CD4-positive, alpha-beta memory T cell (primary cell): ENCODE measurements around the gene UBE2G2. TPM values are rescaled to one million over a fixed set of nuclear protein-coding genes. Genes with fewer than 3 reads are reported as not detected.

ENCODE experiments used
- CTCF ChIA-PET: fragments of 350-600 bp; sonication (Branson Sonifier 250); formaldehyde crosslinking; loops from one replicate; lab custom pipeline; 2021; ENCODE audit warnings: inconsistent platforms; ENCODE audit not compliant: partially characterized antibody; lab: Charles Lee
- POLR2A ChIA-PET: fragments of 350-600 bp; sonication (Branson Sonifier 250); formaldehyde crosslinking; loops from one replicate; lab custom pipeline; 2021; ENCODE audit not compliant: partially characterized antibody; lab: Charles Lee
- DNase-seq, 5 donors: peaks; one replicate each; pipeline versions ENCODE4 v3.0.0 to v3.0.0-alpha.2; 2020 to 2022; ENCODE audit warnings: mixed read lengths in 1 of 5
- H3K27ac ChIP-seq: one replicate; pipeline ENCODE4 v1.7.0; 2013; ENCODE audit warnings: low read depth, low read length
- H3K27me3 ChIP-seq: 2 replicates; pipeline ENCODE4 v1.7.0; 2013; ENCODE audit warnings: mild to moderate bottlenecking, low read length, moderate library complexity; ENCODE audit not compliant: insufficient read depth
- H3K36me3 ChIP-seq: 2 replicates; pipeline ENCODE4 v1.7.0; 2013; ENCODE audit warnings: mild to moderate bottlenecking, low read length, moderate library complexity; ENCODE audit not compliant: insufficient read depth
- H3K4me1 ChIP-seq: 2 replicates; pipeline ENCODE4 v1.7.0; 2013; ENCODE audit warnings: mild to moderate bottlenecking, low read length, moderate library complexity; ENCODE audit not compliant: insufficient read depth
- H3K4me3 ChIP-seq, 2 donors: one replicate each; pipeline ENCODE4 v1.7.0; 2013; ENCODE audit warnings: low read length in 2 of 2, mild to moderate bottlenecking in 1 of 2
- H3K9me3 ChIP-seq, 2 donors: one replicate each; pipeline ENCODE4 v1.7.0; 2013; ENCODE audit warnings: low read length in 2 of 2, control low read depth in 1 of 2; ENCODE audit not compliant: control insufficient read depth in 1 of 2
- H3K27ac Mint-ChIP-seq, 7 donors: one replicate each; pipeline ENCODE4 v1.8.0; 2020 to 2021; ENCODE audit warnings: mixed read lengths in 7 of 7, mild to moderate bottlenecking in 6 of 7, inconsistent platforms in 3 of 7, moderate library complexity in 3 of 7
- H3K27me3 Mint-ChIP-seq, 2 donors: one replicate each; pipeline ENCODE4 v1.8.0; 2020 to 2021; ENCODE audit warnings: mixed read lengths in 2 of 2
- H3K36me3 Mint-ChIP-seq, 2 donors: one replicate each; pipeline ENCODE4 v1.8.0; 2020 to 2021; ENCODE audit warnings: mixed read lengths in 2 of 2, inconsistent platforms in 1 of 2, mild to moderate bottlenecking in 1 of 2
- H3K4me1 Mint-ChIP-seq, 4 donors: one replicate each; pipeline ENCODE4 v1.8.0; 2020 to 2021; ENCODE audit warnings: mixed read lengths in 4 of 4, mild to moderate bottlenecking in 1 of 4
- H3K4me3 Mint-ChIP-seq, 8 donors: one replicate each; pipeline ENCODE4 v1.8.0; 2020 to 2021; ENCODE audit warnings: mixed read lengths in 8 of 8, mild to moderate bottlenecking in 7 of 8, moderate library complexity in 6 of 8, inconsistent platforms in 3 of 8
- H3K9me3 Mint-ChIP-seq, 8 donors: one replicate each; pipeline ENCODE4 v1.8.0; 2020 to 2021; ENCODE audit warnings: mixed read lengths in 8 of 8, mild to moderate bottlenecking in 5 of 8, inconsistent platforms in 3 of 8, moderate library complexity in 1 of 8
- intact Hi-C: fragments of 100-400 bp; cut with micrococcal nuclease; formaldehyde crosslinking; loops from one replicate; pipeline ENCODE4 v1.15.1; 2023
- polyA plus RNA-seq, 2 donors: library from polyadenylated mRNA; unstranded; fragments of 300-500 nt; fragmentation: Illumina TruSeq; gene quantifications; one replicate each; pipeline ENCODE4 v1.2.3, GENCODE V29; 2021
- total RNA-seq, 2 experiments: library from RNA; stranded (reverse); gene quantifications; one replicate each; pipeline ENCODE4 v1.2.3, GENCODE V29; 2021

UBE2G2 gene
- total and polyA plus RNA-seq, 4 experiments from 2014 or later: 51.8 to 131 (median 95.4) TPM

DNA sequence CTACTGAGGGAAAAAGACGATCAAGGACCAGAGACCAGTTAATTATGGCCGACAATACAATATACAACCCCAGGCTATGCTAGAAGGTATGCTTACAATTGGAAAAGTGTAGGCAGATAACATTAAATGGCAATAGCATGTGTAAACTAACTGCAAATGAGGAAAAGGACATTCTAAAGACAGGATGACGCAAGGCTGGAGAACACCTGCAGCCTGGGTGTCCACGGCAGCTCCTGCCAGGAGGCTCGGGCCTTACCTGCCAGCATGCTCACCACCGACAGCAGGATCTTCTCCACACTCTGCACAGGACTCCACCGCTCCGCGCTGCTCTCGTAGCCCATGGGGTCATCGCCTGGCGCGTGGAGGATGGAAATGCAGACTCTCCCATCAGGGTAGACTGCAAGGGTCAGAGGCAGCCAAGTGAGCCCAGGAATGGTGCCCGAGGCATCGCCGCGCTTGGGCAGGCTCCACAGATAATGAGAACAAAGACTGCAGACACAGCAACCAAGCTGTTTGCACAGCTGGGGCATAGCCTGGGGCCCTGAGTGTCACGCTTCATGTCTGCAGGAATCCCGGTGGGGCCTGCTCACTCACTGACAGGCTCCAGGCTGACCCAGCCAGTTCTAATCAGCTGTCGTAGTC lies 28.2 kb downstream of the UBE2G2 start:
- intact Hi-C loops: no loop called here
- no peak for DNase-seq
- Mint-ChIP-seq H3K36me3 (peaks cover 52 to 76% of the 10 kb centered on the region in 2 donors), H3K27ac (no peak overlapping the region), H3K27me3 (no peaks in the 10 kb centered on the region), H3K4me1 (peaks cover 3 to 8% (median 6%) of the 10 kb centered on the region in 4 donors), H3K9me3 (no peaks in the 10 kb centered on the region), H3K4me3 (no peak overlapping the region)
- no peak overlapping the region for H3K4me3 ChIP-seq
- CTCF ChIA-PET: interaction anchor here (1.6 to 2.1 kb wide), 2 partner anchors 20 to 31 kb away, joined by 5 to 6 read pairs; no protein-coding TSS in a partner anchor
- peaks cover 61% of the 10 kb centered on the region for H3K36me3 ChIP-seq
- no peaks in the 10 kb centered on the region for H3K27me3 ChIP-seq
- POLR2A ChIA-PET: no interaction called here
- no peak overlapping the region for H3K27ac ChIP-seq
- H3K9me3 ChIP-seq: no peaks in the 10 kb centered on the region
- no peaks in the 10 kb centered on the region for H3K4me1 ChIP-seq

- Mint-ChIP-seq H3K27ac (peak overlapping the region in 3 of 7 donors; percentile 11 to 63 (median 58)), H3K27me3 (no peaks in the 10 kb centered on the region), H3K4me1 (peaks cover 0 to 3% (median 0%) of the 10 kb centered on the region in 4 donors), H3K9me3 (no peaks in the 10 kb centered on the region), H3K4me3 (no peak overlapping the region), H3K36me3 (peaks cover 45 to 70% of the 10 kb centered on the region in 2 donors)
- ChIA-PET POLR2A (no interaction called here), CTCF (interaction anchor here (1.2 kb wide), 1 partner anchor 12 kb away, joined by 3 read pairs; no protein-coding TSS in a partner anchor)
- H3K4me1 ChIP-seq: no peaks in the 10 kb centered on the region
- H3K4me3 ChIP-seq: no peak overlapping the region
- intact Hi-C loops: no loop called here
- no peaks in the 10 kb centered on the region for H3K27me3 ChIP-seq
- peaks cover 58% of the 10 kb centered on the region for H3K36me3 ChIP-seq
- DNase-seq: no peak
- no peak overlapping the region for H3K27ac ChIP-seq
- H3K9me3 ChIP-seq: no peaks in the 10 kb centered on the region
Measured at GRCh38 chr21:44771896-44772525, 29.6 kb downstream of the UBE2G2 start.

GRCh38 chr21:44767834-44768831 lies 33.5 kb downstream of the UBE2G2 start:
- no peak overlapping the region for H3K27ac ChIP-seq
- no peak for DNase-seq
- no peaks in the 10 kb centered on the region for H3K27me3 ChIP-seq
- no peaks in the 10 kb centered on the region for H3K9me3 Mint-ChIP-seq
- intact Hi-C loops: no loop called here
- H3K36me3 ChIP-seq: peaks cover 27% of the 10 kb centered on the region
- H3K4me3 ChIP-seq: no peak overlapping the region
- no peaks in the 10 kb centered on the region for H3K9me3 ChIP-seq
- peak overlapping the region in 1 of 7 donors; percentile 75 for H3K27ac Mint-ChIP-seq
- peaks cover 27 to 49% of the 10 kb centered on the region in 2 donors for H3K36me3 Mint-ChIP-seq
- ChIA-PET POLR2A (no interaction called here), CTCF (no interaction called here)
- peaks cover 11 to 19% (median 13%) of the 10 kb centered on the region in 4 donors for H3K4me1 Mint-ChIP-seq
- no peaks in the 10 kb centered on the region for H3K27me3 Mint-ChIP-seq
- peaks cover 21% of the 10 kb centered on the region for H3K4me1 ChIP-seq
- no peak overlapping the region for H3K4me3 Mint-ChIP-seq

DNA sequence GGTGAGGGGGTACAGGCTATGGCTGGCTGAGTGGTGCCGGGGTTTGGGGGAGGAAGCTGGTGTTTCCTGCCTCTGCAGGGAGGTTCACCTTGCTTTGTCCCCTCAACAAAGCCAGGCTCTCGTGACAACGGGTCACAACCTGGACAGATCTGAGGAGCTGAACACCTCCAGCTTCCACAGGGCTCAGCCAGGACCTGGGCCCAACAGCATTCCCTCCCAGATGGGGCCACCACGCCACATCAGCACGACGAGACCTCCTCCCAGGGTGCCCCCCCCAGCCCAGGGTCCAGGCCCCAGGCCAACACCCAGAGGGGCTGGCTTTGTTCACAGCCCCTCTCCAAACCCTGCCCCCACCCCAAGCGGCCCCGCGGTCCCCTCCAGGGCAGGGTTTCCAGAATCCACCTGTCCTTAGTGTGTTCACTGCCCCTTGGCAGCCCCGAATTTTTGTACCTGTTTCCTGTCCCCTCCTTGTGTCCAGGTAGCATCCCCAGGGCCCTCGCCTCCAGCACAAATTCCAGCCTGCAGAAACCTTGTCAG lies 34.7 kb downstream of the UBE2G2 start:
- H3K27me3 Mint-ChIP-seq: no peaks in the 10 kb centered on the region
- CTCF ChIA-PET: interaction anchor here (1.3 kb wide), 1 partner anchor 26 kb away, joined by 3 read pairs; no protein-coding TSS in a partner anchor
- no peak for DNase-seq

GRCh38 chr21:44766014-44766817 lies 35.4 kb downstream of the UBE2G2 start:
- no peak for DNase-seq
- H3K9me3 ChIP-seq: no peaks in the 10 kb centered on the region
- peaks cover 12 to 19% (median 16%) of the 10 kb centered on the region in 4 donors for H3K4me1 Mint-ChIP-seq
- intact Hi-C loops: no loop called here
- peaks cover 19 to 33% of the 10 kb centered on the region in 2 donors for H3K36me3 Mint-ChIP-seq
- ChIA-PET POLR2A (no interaction called here), CTCF (interaction anchor here (1.3 to 1.5 kb wide), 3 partner anchors 24 to 256 kb away, joined by 3 to 6 read pairs (median 4); no protein-coding TSS in a partner anchor)
- H3K27me3 Mint-ChIP-seq: no peaks in the 10 kb centered on the region
- H3K4me1 ChIP-seq: peaks cover 21% of the 10 kb centered on the region
- H3K9me3 Mint-ChIP-seq: no peaks in the 10 kb centered on the region
- no peaks in the 10 kb centered on the region for H3K27me3 ChIP-seq
- H3K27ac Mint-ChIP-seq: peak overlapping the region; percentile 85 to 99 (median 96)
- H3K4me3 Mint-ChIP-seq: peak overlapping the region in 3 of 8 donors; percentile 44 to 80 (median 80)
- H3K4me3 ChIP-seq: no peak overlapping the region
- H3K36me3 ChIP-seq: peaks cover 12% of the 10 kb centered on the region
- H3K27ac ChIP-seq: peak overlapping the region; percentile 30

More for the DNA sequence above, 34.7 kb downstream of the UBE2G2 start:
- H3K4me3 ChIP-seq: no peak overlapping the region
- H3K4me1 ChIP-seq: peaks cover 21% of the 10 kb centered on the region
- H3K27ac Mint-ChIP-seq: peak overlapping the region in 4 of 7 donors; percentile 60 to 81 (median 65)
- H3K36me3 ChIP-seq: peaks cover 15% of the 10 kb centered on the region
- POLR2A ChIA-PET: no interaction called here
- peaks cover 11 to 19% (median 13%) of the 10 kb centered on the region in 4 donors for H3K4me1 Mint-ChIP-seq
- no peaks in the 10 kb centered on the region for H3K9me3 ChIP-seq
- no peaks in the 10 kb centered on the region for H3K27me3 ChIP-seq
- no peaks in the 10 kb centered on the region for H3K9me3 Mint-ChIP-seq
- intact Hi-C loops: no loop called here
- peaks cover 21 to 37% of the 10 kb centered on the region in 2 donors for H3K36me3 Mint-ChIP-seq
- H3K4me3 Mint-ChIP-seq: no peak overlapping the region
- no peak overlapping the region for H3K27ac ChIP-seq
